ENCODE results near the gene ZNHIT2.

DNA sequence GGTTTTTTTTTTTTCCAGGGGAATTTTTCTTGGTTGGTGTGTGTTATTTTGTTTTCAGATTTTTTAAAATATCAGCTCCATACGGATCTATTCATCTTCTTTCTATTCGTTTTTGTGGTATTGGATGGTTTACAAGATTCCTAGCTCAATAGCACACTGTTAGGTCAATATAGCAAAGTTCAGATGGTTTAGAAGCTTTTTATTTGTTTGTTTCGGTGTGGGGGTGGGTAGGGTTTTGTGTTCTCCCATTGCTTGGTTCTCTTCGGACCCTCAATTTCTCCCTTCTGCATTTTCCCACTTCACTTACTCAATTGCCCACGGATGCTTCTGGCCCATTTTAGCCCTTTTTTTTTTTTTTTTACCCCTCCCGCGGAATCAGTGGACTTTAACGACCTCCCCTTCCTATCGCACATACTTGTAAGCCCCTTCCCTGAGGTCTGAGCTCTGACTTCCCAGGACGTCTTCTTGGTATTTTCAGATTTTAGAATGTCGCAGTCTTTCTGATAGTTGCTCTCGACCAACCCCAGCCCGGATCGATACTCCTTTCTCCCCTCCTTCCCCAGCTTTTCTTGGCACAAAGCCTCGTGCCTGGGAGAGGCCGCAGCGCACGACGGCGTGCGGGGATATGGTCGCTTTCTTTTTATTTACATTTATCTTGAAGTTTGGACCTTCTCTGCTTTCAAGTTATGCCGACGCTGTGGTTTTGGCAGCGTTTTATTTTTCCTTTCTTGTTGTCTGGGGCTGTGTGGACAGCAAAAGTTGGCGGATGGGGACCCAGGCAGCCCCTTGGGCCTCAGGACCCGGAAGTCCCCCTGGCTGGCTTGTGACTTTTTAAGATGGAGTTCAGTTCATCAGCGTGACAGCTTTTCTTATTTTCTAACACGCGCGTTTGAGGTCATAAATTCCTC is 48.2 kb upstream of the ZNHIT2 start:
- TF ChIP-seq GATA2 (IDR thresholded peaks at IDR 0.05; ENCODE audit: low read depth, low read length) (no peak), GATA3 (IDR thresholded peaks at IDR 0.05; ENCODE audit: low read depth, low read length) (no peak)

Data from SH-SY5Y (cell line).